B cell (primary cell): ENCODE results near the gene TMEM52B.

Experiments
- CTCF ChIP-seq: fragments of 200-600 bp; IDR thresholded peaks from one replicate; pipeline ENCODE4 v1.8.0; 2022; ENCODE audit warnings: antibody characterized with exemption, mild to moderate bottlenecking
- EZH2 ChIP-seq: IDR thresholded peaks from 2 replicates; pipeline ENCODE4 v1.6.1; 2012; ENCODE audit warnings: borderline replicate concordance, low read depth, mild to moderate bottlenecking, moderate library complexity, low read length; ENCODE audit not compliant: insufficient read depth, poor library complexity, severe bottlenecking

GRCh38 chr12:10207136-10207535 lies 28.3 kb downstream of the TMEM52B start:
- TF ChIP-seq CTCF (no peak), EZH2 (no peak)
